Ishikawa (cell line): ENCODE measurements around the gene CDK5R2.

Source experiments
- CEBPB ChIP-seq: IDR thresholded peaks from 2 replicates; pipeline ENCODE4 v1.6.1; 2012
- CREB1 ChIP-seq: IDR thresholded peaks from 2 replicates; pipeline ENCODE4 v1.6.1; 2012; ENCODE audit warnings: low read depth
- EGR1 ChIP-seq: IDR thresholded peaks from 2 replicates; pipeline ENCODE4 v1.6.1; 2012
- EP300 ChIP-seq: IDR thresholded peaks from 2 replicates; pipeline ENCODE4 v1.6.1; 2012; ENCODE audit warnings: borderline replicate concordance
- FOXM1 ChIP-seq: IDR thresholded peaks from 2 replicates; pipeline ENCODE4 v1.6.1; 2012; ENCODE audit warnings: low read depth, borderline replicate concordance
- NFIC ChIP-seq: IDR thresholded peaks from 2 replicates; pipeline ENCODE4 v1.6.1; 2012
- RAD21 ChIP-seq: IDR thresholded peaks from 2 replicates; pipeline ENCODE4 v1.6.1; 2012; ENCODE audit warnings: low read depth
- TAF1 ChIP-seq: IDR thresholded peaks from 2 replicates; pipeline ENCODE4 v1.6.1; 2012; ENCODE audit warnings: low read depth, mild to moderate bottlenecking
- TCF12 ChIP-seq: IDR thresholded peaks from 2 replicates; pipeline ENCODE4 v1.6.1; 2012; ENCODE audit warnings: low read depth
- TEAD4 ChIP-seq: IDR thresholded peaks from 2 replicates; pipeline ENCODE4 v1.6.1; 2012
- YY1 ChIP-seq: IDR thresholded peaks from 2 replicates; pipeline ENCODE4 v1.6.1; 2012; ENCODE audit warnings: low read depth
- ZBTB7A ChIP-seq: IDR thresholded peaks from 2 replicates; pipeline ENCODE4 v1.6.1; 2012; ENCODE audit warnings: low read depth
- TF ChIP-seq, protein P1 (sequence below): IDR thresholded peaks from 2 replicates; pipeline ENCODE4 v1.6.1; 2012; ENCODE audit warnings: low read depth, mild to moderate bottlenecking
- TF ChIP-seq, protein P2 (sequence below): IDR thresholded peaks from 2 replicates; pipeline ENCODE4 v1.6.1; 2012
- TF ChIP-seq, protein P3 (sequence below): IDR thresholded peaks from 2 replicates; pipeline ENCODE4 v1.6.1; 2012

CDK5R2 gene

GRCh38 chr2:218986148-218986761 is 26.8 kb downstream of the CDK5R2 start:
- TF ChIP-seq CEBPB (no peak), NFIC (no peak), ZBTB7A (no peak), YY1 (no peak)
- TF ChIP-seq, protein P1, sequence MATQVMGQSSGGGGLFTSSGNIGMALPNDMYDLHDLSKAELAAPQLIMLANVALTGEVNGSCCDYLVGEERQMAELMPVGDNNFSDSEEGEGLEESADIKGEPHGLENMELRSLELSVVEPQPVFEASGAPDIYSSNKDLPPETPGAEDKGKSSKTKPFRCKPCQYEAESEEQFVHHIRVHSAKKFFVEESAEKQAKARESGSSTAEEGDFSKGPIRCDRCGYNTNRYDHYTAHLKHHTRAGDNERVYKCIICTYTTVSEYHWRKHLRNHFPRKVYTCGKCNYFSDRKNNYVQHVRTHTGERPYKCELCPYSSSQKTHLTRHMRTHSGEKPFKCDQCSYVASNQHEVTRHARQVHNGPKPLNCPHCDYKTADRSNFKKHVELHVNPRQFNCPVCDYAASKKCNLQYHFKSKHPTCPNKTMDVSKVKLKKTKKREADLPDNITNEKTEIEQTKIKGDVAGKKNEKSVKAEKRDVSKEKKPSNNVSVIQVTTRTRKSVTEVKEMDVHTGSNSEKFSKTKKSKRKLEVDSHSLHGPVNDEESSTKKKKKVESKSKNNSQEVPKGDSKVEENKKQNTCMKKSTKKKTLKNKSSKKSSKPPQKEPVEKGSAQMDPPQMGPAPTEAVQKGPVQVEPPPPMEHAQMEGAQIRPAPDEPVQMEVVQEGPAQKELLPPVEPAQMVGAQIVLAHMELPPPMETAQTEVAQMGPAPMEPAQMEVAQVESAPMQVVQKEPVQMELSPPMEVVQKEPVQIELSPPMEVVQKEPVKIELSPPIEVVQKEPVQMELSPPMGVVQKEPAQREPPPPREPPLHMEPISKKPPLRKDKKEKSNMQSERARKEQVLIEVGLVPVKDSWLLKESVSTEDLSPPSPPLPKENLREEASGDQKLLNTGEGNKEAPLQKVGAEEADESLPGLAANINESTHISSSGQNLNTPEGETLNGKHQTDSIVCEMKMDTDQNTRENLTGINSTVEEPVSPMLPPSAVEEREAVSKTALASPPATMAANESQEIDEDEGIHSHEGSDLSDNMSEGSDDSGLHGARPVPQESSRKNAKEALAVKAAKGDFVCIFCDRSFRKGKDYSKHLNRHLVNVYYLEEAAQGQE = no peak
- TF ChIP-seq, protein P2, sequence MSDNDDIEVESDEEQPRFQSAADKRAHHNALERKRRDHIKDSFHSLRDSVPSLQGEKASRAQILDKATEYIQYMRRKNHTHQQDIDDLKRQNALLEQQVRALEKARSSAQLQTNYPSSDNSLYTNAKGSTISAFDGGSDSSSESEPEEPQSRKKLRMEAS = no peak

DNA sequence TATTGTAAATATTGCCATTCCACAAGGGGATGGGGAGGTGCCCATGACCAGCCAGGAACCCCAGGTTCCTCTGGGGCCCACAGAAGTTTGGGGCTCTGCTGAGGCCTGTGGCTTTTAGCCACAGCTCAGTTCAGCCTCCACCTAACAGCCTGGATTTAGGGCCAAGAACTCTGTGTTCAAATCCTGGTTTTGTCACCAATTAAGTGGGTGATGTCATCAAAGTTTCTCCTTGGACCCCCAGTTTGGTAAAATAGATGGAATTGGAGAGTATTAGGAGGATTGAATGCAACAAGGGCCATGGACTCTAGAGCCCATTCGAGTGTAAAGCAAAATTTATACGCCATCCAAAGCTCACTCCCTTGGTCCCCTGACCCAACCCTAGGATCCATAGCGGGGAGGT is 28.7 kb downstream of the CDK5R2 start:
- TF ChIP-seq CREB1 = no peak
- TF ChIP-seq TAF1 = no peak
- TF ChIP-seq, protein P2 = no peak
- TF ChIP-seq CEBPB = no peak
- no peak for TF ChIP-seq TCF12
- TF ChIP-seq RAD21 = no peak
- TF ChIP-seq YY1 = no peak
- TF ChIP-seq TEAD4 = no peak
- TF ChIP-seq NFIC = no peak

DNA sequence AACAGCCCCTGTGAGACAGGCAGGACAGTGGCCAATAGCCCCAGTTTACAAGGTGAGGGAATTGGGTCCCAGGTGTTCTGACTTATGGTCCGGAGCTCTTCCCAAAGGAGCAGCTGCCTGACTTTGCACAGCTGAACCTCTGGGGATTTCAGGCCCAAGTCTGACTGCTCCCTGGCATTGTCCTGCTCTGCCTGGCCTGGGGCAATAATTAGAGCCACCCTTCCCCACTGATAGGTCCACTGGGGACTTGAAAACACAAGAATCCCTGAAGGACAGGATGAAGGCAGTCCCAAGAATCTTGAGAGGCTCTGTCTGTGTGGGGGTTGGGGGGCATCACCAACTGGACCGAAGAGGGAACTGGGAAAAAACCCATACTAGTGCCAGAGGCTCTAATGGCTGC is 29.2 kb downstream of the CDK5R2 start:
- TF ChIP-seq TAF1 (no peak), EGR1 (no peak), ZBTB7A (no peak), TEAD4 (no peak), YY1 (no peak), FOXM1 (no peak), NFIC (no peak), CREB1 (no peak), TCF12 (no peak), RAD21 (no peak), EP300 (no peak), CEBPB (no peak)
- TF ChIP-seq, protein P1 = no peak
- TF ChIP-seq, protein P2 = no peak
- TF ChIP-seq, protein P3, sequence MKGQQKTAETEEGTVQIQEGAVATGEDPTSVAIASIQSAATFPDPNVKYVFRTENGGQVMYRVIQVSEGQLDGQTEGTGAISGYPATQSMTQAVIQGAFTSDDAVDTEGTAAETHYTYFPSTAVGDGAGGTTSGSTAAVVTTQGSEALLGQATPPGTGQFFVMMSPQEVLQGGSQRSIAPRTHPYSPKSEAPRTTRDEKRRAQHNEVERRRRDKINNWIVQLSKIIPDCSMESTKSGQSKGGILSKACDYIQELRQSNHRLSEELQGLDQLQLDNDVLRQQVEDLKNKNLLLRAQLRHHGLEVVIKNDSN = no peak

DNA sequence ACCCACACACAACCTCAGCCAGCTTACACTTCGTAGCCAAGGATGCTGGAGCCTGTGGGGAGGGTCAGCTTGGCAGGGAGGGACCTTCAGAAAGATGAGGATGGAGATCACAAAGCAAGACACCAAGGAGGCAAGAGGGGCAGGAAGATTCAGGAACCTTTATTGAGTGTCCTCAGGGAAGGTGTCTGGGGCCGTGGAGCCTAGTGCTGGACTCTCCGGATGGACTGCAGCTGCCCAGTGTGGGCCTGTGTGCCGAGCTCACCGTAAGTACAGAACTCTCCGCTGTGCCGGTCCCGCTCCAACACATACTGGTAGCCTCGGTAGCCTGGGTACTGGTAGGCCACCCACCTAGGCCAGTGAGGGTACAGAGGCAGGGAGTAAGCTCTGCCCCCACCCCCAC is 30.6 kb downstream of the CDK5R2 start:
- TF ChIP-seq TAF1 (no peak), NFIC (no peak), EGR1 (no peak), CREB1 (no peak), TCF12 (no peak)

- TF ChIP-seq, protein P2 = no peak
- TF ChIP-seq YY1 = no peak
Measured at GRCh38 chr2:218990612-218991011, 31.1 kb downstream of the CDK5R2 start.

DNA sequence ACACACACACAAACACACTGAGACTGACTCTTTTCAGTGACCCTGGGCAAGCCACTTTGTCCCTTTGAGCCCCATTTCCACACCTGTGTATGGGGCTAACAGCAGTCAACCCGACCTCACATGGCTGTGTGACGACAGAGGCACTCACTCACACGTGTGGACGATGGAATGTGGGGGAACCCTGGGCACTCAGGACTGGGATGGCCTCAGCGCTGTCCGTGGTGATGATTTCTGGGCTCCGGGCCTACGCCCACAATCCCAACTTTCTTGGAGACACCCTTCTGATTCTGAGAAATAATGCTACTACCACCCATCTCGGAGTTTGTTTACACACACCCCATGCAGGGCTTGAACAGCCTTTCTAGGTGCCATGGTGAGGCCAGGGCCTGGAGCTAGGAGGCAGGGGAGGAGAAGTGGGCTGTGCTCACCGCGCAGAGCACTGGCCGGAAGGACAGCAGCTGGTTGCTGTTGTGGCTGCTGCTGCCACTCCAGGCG is 32.3 kb downstream of the CDK5R2 start:
- TF ChIP-seq TEAD4 = peak; percentile 71
- no peak for TF ChIP-seq CREB1
- TF ChIP-seq, protein P1 = peak; percentile 86
- TF ChIP-seq, protein P2 = peak; percentile 30; the same call in 1 of the 2 replicates
- TF ChIP-seq, protein P3 = no peak
- no peak for TF ChIP-seq NFIC
